T-cell (primary cell): ENCODE measurements around the gene SMARCD3. TPM values are rescaled to one million over a fixed set of nuclear protein-coding genes. Genes with fewer than 3 reads are reported as not detected.

ENCODE experiments used
- ATAC-seq, 4 experiments: fragments of 200-7000 bp in 3 of 4; fragments of 150-1000 bp in 1 of 4; cut with Tn5 transposase; replicated peaks in 1 of 4; 1 replicate in 3 of 4; 2 replicates in 1 of 4; pipeline ENCODE4 v1.10.0; 2021; ENCODE audit warnings: moderate library complexity in 3 of 4, mild to moderate bottlenecking in 2 of 4, moderate number of reproducible peaks in 1 of 4
- CTCF ChIA-PET, 2 donors: fragments of 300-600 bp; sonication (Branson Sonifier 250); formaldehyde crosslinking; loops; one replicate each; lab custom pipeline; 2022; ENCODE audit warnings: antibody characterized with exemption in 2 of 2; lab: Charles Lee
- POLR2A ChIA-PET, 2 donors: fragments of 300-600 bp; sonication (Branson Sonifier 250); formaldehyde crosslinking; loops; one replicate each; lab custom pipeline; 2022; ENCODE audit warnings: antibody characterized with exemption in 2 of 2; lab: Charles Lee
- DNase-seq, 35 experiments: peaks; one replicate each; pipeline versions ENCODE4 v3.0.0 to v3.0.0-alpha.2; 2013 to 2023
- H3K27ac ChIP-seq: one replicate; pipeline ENCODE4 v1.5.1; 2013; ENCODE audit warnings: low read length
- H3K27me3 ChIP-seq, 2 experiments: replicated peaks in 1 of 2; 1 replicate in 1 of 2; 2 replicates in 1 of 2; pipeline versions ENCODE4 v1.6.1 to v1.7.0; 2013; ENCODE audit warnings: low read length in 1 of 2, mixed read lengths in 1 of 2; ENCODE audit not compliant: control insufficient read depth in 2 of 2, insufficient read depth in 2 of 2; ENCODE audit errors: extremely low read depth in 1 of 2
- H3K36me3 ChIP-seq, 2 donors: 1 replicate in 1 of 2; 2 replicates in 1 of 2; pipeline versions ENCODE4 v1.6.1 to v1.7.0; 2013; ENCODE audit warnings: low read length in 1 of 2; ENCODE audit not compliant: control insufficient read depth in 2 of 2, insufficient read depth in 1 of 2; ENCODE audit errors: extremely low read depth in 1 of 2
- H3K4me1 ChIP-seq, 2 experiments: 1 replicate in 1 of 2; 2 replicates in 1 of 2; pipeline versions ENCODE4 v1.6.1 to v1.7.0; 2013; ENCODE audit warnings: low read length in 2 of 2, mixed read lengths in 1 of 2; ENCODE audit not compliant: insufficient read depth in 2 of 2, control insufficient read depth in 1 of 2; ENCODE audit errors: extremely low read depth in 1 of 2
- H3K4me3 ChIP-seq, 2 donors: 1 replicate in 1 of 2; 2 replicates in 1 of 2; pipeline versions ENCODE4 v1.5.1 to v1.7.0; 2013; ENCODE audit warnings: mild to moderate bottlenecking in 2 of 2, low read length in 1 of 2, moderate library complexity in 1 of 2; ENCODE audit not compliant: control insufficient read depth in 1 of 2; ENCODE audit errors: extremely low read depth in 1 of 2
- H3K9me3 ChIP-seq: 2 replicates; pipeline ENCODE4 v1.7.0; 2013
- H3K27ac Mint-ChIP-seq, 2 donors: one replicate each; pipeline ENCODE4 v1.8.0; 2020 to 2021; ENCODE audit warnings: mild to moderate bottlenecking in 2 of 2, mixed read lengths in 2 of 2
- H3K27me3 Mint-ChIP-seq, 2 donors: one replicate each; pipeline ENCODE4 v1.8.0; 2021 to 2022; ENCODE audit warnings: mixed read lengths in 2 of 2
- H3K36me3 Mint-ChIP-seq: one replicate; pipeline ENCODE4 v1.8.0; 2021; ENCODE audit warnings: mixed read lengths
- H3K4me1 Mint-ChIP-seq, 3 donors: one replicate each; pipeline ENCODE4 v1.8.0; 2020 to 2022; ENCODE audit warnings: mixed read lengths in 3 of 3, mild to moderate bottlenecking in 1 of 3
- H3K4me3 Mint-ChIP-seq, 3 donors: one replicate each; pipeline ENCODE4 v1.8.0; 2020 to 2022; ENCODE audit warnings: mild to moderate bottlenecking in 3 of 3, mixed read lengths in 3 of 3, moderate library complexity in 3 of 3
- H3K9me3 Mint-ChIP-seq, 3 donors: one replicate each; pipeline ENCODE4 v1.8.0; 2020 to 2022; ENCODE audit warnings: mixed read lengths in 3 of 3
- WGBS: methylation state at CpG from one replicate; pipeline ENCODE4 v1.1.5; 2013; ENCODE audit warnings: missing lambda C conversion rate; ENCODE audit not compliant: insufficient coverage; 5-methylcytosine and 5-hydroxymethylcytosine counted together
- total RNA-seq, 35 experiments: library from RNA in 6 of 35; stranded (reverse) in 6 of 35; fragments of 120-200 nt in 1 of 35; gene quantifications; one replicate each; pipeline versions ENCODE4 v1.2.1 to v1.2.4 and lab custom pipeline; 2013 to 2026

SMARCD3 gene
- total RNA-seq, 5 donors from 2014 or later (not counting 1 experiment from before 2014, with no cell fraction given), result 6.3 to 28.5 (median 9.1) TPM

DNA sequence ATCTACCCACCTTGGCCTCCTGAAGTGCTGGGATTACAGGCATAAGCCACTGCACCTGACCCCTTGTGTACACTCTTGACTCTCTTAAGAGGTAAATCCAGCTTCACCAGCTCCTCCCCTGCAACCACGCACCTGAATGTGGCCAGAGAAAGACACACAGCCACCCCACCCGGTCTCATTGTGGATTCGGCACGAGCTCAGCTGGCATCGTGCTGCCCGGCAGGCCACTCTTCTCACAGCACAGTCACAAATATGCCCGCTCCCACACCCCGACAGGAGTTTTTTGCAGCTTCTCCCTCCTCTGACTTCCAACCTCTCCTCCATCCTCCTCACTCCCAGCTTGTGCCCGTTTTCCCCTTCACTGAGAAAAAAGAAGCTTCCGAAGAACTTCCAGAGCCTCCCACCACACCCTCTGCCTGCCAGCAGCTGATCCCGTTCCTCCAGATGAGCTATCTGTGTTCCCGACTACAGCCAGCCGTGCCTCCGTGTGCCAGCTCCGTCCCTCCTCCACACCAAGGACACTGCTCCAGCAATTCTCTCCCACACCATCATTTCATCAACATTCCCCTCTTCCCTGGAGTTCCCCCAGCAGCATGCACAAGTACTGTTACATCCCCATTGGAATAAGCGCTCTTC is 8.0 kb upstream of the SMARCD3 start:
- H3K9me3 Mint-ChIP-seq, result no peaks in the 10 kb centered on the region
- H3K27ac Mint-ChIP-seq, result no peak overlapping the region
- CTCF ChIA-PET, result no interaction called here
- H3K36me3 Mint-ChIP-seq, result no peaks in the 10 kb centered on the region
- ATAC-seq, result no peak
- Histone ChIP-seq H3K4me1 (peaks cover 0 to 9% of the 10 kb centered on the region in 2 experiments), H3K27ac (no peak overlapping the region), H3K36me3 (no peaks in the 10 kb centered on the region), H3K9me3 (no peaks in the 10 kb centered on the region), H3K4me3 (no peak overlapping the region), H3K27me3 (peaks cover 0 to 65% of the 10 kb centered on the region in 2 experiments)
- POLR2A ChIA-PET, result interaction anchor here in 1 of 2 donors (0.5 kb wide), 1 partner anchor 369 kb away, joined by 3 read pairs; no protein-coding TSS in a partner anchor
- WGBS, result 91% methylated on average over 13 of the region's 16 CpGs
- peaks cover 29 to 52% of the 10 kb centered on the region in 2 donors for H3K27me3 Mint-ChIP-seq
- peaks cover 3 to 6% (median 6%) of the 10 kb centered on the region in 3 donors for H3K4me1 Mint-ChIP-seq
- H3K4me3 Mint-ChIP-seq, result no peak overlapping the region
- DNase-seq, result no peak

DNA sequence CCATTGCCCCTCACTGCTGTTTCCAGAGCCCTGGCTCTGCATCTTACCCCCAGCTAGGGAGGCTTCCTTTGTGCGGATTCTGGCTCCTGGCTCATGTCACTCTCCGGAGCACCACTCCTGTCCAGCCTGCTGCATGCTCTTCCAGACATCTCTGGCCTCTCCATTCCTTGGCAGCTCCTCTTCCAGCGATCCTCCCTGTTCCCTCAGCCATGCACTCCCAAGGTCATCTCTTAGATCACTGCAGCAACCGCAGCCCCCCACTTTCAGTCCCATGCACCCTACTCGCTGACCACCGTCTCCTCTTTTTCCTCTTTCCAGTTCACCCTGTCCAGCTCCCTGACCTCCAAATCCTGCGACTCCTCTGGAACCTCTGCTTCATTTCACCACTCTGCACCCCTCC is 6.9 kb upstream of the SMARCD3 start:
- no peak overlapping the region for H3K4me3 Mint-ChIP-seq
- no peak for ATAC-seq
- WGBS, result 82% methylated on average over 7 of the region's 7 CpGs
- CTCF ChIA-PET, result interaction anchor here in 1 of 2 donors (0.7 kb wide), 2 partner anchors 44 to 161 kb away, joined by 3 to 4 read pairs; no protein-coding TSS in a partner anchor
- Histone ChIP-seq H3K27ac (no peak overlapping the region), H3K4me1 (peaks cover 3 to 15% of the 10 kb centered on the region in 2 experiments), H3K36me3 (no peaks in the 10 kb centered on the region), H3K27me3 (peaks cover 4 to 67% of the 10 kb centered on the region in 2 experiments), H3K4me3 (no peak overlapping the region), H3K9me3 (no peaks in the 10 kb centered on the region)
- H3K4me1 Mint-ChIP-seq, result peaks cover 12 to 16% (median 16%) of the 10 kb centered on the region in 3 donors
- H3K27me3 Mint-ChIP-seq, result peaks cover 36 to 61% of the 10 kb centered on the region in 2 donors
- POLR2A ChIA-PET, result interaction anchor here in 1 of 2 donors (0.6 kb wide), 1 partner anchor 48 kb away, joined by 4 read pairs; no protein-coding TSS in a partner anchor
- DNase-seq, result no peak
- no peaks in the 10 kb centered on the region for H3K9me3 Mint-ChIP-seq
- H3K27ac Mint-ChIP-seq, result no peak overlapping the region
- no peaks in the 10 kb centered on the region for H3K36me3 Mint-ChIP-seq

DNA sequence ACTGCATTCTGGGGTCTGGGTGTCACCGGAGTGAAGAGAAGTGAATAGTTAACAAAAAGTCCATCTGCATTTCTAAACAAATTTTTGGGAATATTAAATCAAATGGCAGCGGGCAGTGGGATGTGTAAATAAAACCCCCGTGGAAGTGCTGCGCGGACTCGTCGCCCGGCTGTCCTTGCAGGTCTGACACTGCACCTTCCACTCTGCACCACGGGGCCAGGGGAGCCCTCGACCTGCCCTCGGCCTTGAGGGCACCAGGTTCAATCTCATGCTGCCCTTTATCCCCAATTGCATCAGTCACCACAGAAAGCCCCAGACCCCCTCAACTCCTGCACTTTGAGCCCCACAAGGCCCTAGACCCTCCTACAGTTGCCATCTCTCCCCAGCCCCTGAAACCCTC is 6.4 kb upstream of the SMARCD3 start:
- Mint-ChIP-seq H3K36me3 (no peaks in the 10 kb centered on the region), H3K27me3 (peaks cover 40 to 66% of the 10 kb centered on the region in 2 donors), H3K9me3 (no peaks in the 10 kb centered on the region), H3K4me1 (peaks cover 14 to 19% (median 16%) of the 10 kb centered on the region in 3 donors), H3K4me3 (no peak overlapping the region), H3K27ac (no peak overlapping the region)
- Histone ChIP-seq H3K9me3 (no peaks in the 10 kb centered on the region), H3K4me3 (no peak overlapping the region), H3K4me1 (peaks cover 3 to 18% of the 10 kb centered on the region in 2 experiments), H3K27ac (no peak overlapping the region), H3K27me3 (peaks cover 7 to 71% of the 10 kb centered on the region in 2 experiments), H3K36me3 (no peaks in the 10 kb centered on the region)
- 89% methylated on average over 9 of the region's 11 CpGs for WGBS
- no peak for DNase-seq
- ChIA-PET POLR2A (interaction anchor here in 1 of 2 donors (0.6 kb wide), 1 partner anchor 49 kb away, joined by 4 read pairs; no protein-coding TSS in a partner anchor), CTCF (no interaction called here)
- no peak for ATAC-seq

DNA sequence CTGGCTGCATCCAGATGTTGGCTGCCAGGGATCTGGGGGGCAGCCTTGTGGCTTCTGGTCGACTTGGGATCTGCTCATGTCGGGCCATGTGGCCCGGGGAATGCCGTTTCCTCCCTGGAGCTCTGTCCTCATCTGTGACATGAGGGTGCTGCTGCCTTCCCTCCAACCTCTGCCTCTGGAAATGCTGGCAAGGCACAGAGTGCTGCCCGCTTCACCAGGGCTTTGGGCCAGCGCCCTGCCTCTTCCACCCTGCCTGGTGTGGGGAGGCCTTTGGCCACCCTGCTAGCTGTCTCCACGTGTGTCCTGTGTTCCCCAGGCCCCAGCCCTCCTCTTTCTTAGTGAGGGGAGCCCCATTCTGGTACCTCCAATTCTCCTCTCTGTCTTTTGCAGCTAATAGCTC is 5.8 kb upstream of the SMARCD3 start:
- 84% methylated on average over 4 of the region's 7 CpGs for WGBS
- no peak overlapping the region for H3K27ac ChIP-seq
- ChIA-PET POLR2A (no interaction called here), CTCF (interaction anchor here in 1 of 2 donors (0.5 kb wide), 1 partner anchor 464 kb away, joined by 8 read pairs; no protein-coding TSS in a partner anchor)
- H3K9me3 Mint-ChIP-seq, result no peaks in the 10 kb centered on the region
- no peaks in the 10 kb centered on the region for H3K36me3 Mint-ChIP-seq
- H3K36me3 ChIP-seq, result no peaks in the 10 kb centered on the region
- H3K4me3 ChIP-seq, result no peak overlapping the region
- DNase-seq (no peak), ATAC-seq (no peak)
- H3K4me1 Mint-ChIP-seq, result peaks cover 18 to 23% (median 18%) of the 10 kb centered on the region in 3 donors
- peaks cover 41 to 66% of the 10 kb centered on the region in 2 donors for H3K27me3 Mint-ChIP-seq
- H3K4me3 Mint-ChIP-seq, result no peak overlapping the region
- H3K27ac Mint-ChIP-seq, result no peak overlapping the region
- H3K9me3 ChIP-seq, result no peaks in the 10 kb centered on the region
- H3K27me3 ChIP-seq, result peaks cover 7 to 76% of the 10 kb centered on the region in 2 experiments
- H3K4me1 ChIP-seq, result peaks cover 4 to 24% of the 10 kb centered on the region in 2 experiments

DNA sequence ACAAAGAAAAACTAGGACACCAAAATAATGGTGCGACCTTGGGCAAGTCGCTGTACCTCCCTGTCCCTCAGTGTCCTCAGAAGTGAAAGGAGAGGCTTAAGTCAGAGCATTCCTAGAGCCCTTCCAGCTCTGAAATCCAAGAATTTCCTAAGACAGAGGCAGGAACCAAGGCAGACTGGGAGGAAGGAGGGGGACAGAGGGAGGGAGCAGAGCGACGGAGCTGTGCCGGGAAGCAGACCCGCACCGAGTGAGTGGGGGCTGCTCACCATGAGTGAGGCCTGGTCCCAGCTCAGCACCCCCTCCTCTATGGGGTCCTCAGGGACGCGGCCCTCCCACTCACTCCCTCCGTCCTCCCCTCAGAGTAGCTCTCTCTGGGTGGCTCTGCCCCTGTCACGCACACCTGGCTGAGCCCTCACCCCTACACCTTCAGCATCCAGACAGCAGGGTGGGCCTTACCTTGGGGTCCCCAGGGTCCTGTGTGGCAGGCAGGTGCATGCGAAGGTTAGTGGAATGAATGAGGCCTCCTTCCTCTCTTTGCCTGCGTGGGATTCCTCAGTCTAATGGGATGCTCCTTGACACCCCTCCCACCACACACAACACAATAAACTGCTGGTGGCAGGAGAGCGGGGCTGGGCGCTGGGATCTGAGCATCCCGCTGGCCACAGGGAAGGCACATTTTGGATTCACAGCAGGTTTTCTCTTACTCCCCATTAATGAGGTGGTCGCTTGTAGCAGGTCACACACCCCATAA is 4.6 kb upstream of the SMARCD3 start:
- peaks cover 22 to 33% (median 24%) of the 10 kb centered on the region in 3 donors for H3K4me1 Mint-ChIP-seq
- 80% methylated on average over 4 of the region's 17 CpGs for WGBS
- H3K9me3 Mint-ChIP-seq, result no peaks in the 10 kb centered on the region
- no peaks in the 10 kb centered on the region for H3K36me3 ChIP-seq
- POLR2A ChIA-PET, result no interaction called here
- DNase-seq (no peak), ATAC-seq (no peak)
- H3K36me3 Mint-ChIP-seq, result no peaks in the 10 kb centered on the region
- H3K4me3 Mint-ChIP-seq, result peak overlapping the region; percentile 32 to 59 (median 57)
- no peak overlapping the region for H3K27ac Mint-ChIP-seq
- CTCF ChIA-PET, result no interaction called here
- H3K27ac ChIP-seq, result no peak overlapping the region
- H3K9me3 ChIP-seq, result no peaks in the 10 kb centered on the region
- peaks cover 7 to 85% of the 10 kb centered on the region in 2 experiments for H3K27me3 ChIP-seq
- peaks cover 5 to 32% of the 10 kb centered on the region in 2 experiments for H3K4me1 ChIP-seq
- no peak overlapping the region for H3K4me3 ChIP-seq
- peaks cover 39 to 66% of the 10 kb centered on the region in 2 donors for H3K27me3 Mint-ChIP-seq

DNA sequence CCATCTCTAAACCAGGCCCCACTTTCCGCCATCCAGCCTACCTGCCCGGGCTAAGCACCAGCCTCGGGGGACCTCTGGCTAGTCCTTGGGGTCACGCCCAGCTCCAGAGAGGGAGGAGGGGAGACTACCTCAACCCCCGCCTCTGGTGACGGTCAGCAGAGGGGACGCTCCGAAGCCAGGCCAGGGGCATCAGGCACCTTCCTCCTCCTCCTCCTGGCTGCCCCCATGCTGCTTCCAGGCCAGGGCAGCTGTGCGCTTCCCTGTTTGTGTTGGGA is 4.0 kb upstream of the SMARCD3 start:
- no peak for DNase-seq
- Mint-ChIP-seq H3K4me1 (peaks cover 27 to 38% (median 28%) of the 10 kb centered on the region in 3 donors), H3K36me3 (no peaks in the 10 kb centered on the region), H3K9me3 (no peaks in the 10 kb centered on the region), H3K27me3 (peaks cover 42 to 64% of the 10 kb centered on the region in 2 donors), H3K27ac (no peak overlapping the region), H3K4me3 (peak overlapping the region; percentile 32 to 59 (median 57))
- ChIA-PET CTCF (no interaction called here), POLR2A (no interaction called here)
- WGBS, result 100% methylated on average over 1 of the region's 9 CpGs
- H3K27ac ChIP-seq, result no peak overlapping the region
- H3K4me1 ChIP-seq, result peaks cover 5 to 39% of the 10 kb centered on the region in 2 experiments
- H3K36me3 ChIP-seq, result no peaks in the 10 kb centered on the region
- H3K27me3 ChIP-seq, result peaks cover 7 to 86% of the 10 kb centered on the region in 2 experiments
- ATAC-seq, result no peak
- H3K4me3 ChIP-seq, result peak overlapping the region in 1 of 2 donors; percentile 40
- H3K9me3 ChIP-seq, result no peaks in the 10 kb centered on the region
